ENCODE results near the gene SMOC1.

DNA sequence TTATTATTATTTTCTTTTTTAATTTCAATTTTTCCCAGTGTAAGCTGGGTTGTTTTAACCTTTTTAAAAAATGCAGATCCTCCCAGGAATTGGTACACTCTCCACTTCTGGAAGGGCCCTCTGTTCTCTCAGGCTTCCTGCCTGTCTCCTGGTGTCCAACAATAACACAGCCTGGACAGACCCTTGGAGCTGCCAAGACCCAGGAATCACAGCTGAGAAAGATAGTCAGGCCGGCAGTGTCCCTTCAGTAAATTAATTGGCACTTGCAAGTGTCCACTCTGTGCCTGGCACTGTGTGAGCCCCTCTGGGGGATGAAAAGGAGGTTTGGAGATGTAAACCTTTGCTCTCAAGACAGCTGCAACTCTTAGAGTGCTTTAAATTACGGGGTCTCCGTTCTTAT lies 113.3 kb downstream of the SMOC1 start:
- TF ChIP-seq, protein P1, sequence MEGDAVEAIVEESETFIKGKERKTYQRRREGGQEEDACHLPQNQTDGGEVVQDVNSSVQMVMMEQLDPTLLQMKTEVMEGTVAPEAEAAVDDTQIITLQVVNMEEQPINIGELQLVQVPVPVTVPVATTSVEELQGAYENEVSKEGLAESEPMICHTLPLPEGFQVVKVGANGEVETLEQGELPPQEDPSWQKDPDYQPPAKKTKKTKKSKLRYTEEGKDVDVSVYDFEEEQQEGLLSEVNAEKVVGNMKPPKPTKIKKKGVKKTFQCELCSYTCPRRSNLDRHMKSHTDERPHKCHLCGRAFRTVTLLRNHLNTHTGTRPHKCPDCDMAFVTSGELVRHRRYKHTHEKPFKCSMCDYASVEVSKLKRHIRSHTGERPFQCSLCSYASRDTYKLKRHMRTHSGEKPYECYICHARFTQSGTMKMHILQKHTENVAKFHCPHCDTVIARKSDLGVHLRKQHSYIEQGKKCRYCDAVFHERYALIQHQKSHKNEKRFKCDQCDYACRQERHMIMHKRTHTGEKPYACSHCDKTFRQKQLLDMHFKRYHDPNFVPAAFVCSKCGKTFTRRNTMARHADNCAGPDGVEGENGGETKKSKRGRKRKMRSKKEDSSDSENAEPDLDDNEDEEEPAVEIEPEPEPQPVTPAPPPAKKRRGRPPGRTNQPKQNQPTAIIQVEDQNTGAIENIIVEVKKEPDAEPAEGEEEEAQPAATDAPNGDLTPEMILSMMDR (IDR thresholded peaks at IDR 0.05; ENCODE audit: low read depth, low read length), result no peak
- no peak for TF ChIP-seq EZH2phosphoT487 (IDR thresholded peaks at IDR 0.05; ENCODE audit: low read depth)
